Type B pancreatic cell (in vitro differentiated cells): ENCODE data around the gene MAML2. TPM values are rescaled to one million over a fixed set of nuclear protein-coding genes. Genes with fewer than 3 reads are reported as not detected.

Source experiments
- DNase-seq: peaks from one replicate; pipeline ENCODE4 v3.0.0; 2021; ENCODE audit warnings: mixed read lengths; ENCODE audit not compliant: unreplicated experiment; ENCODE audit errors: extremely low spot score
- H3K27ac Mint-ChIP-seq: 2 replicates; pipeline ENCODE4 v1.8.0; 2021; ENCODE audit warnings: mild to moderate bottlenecking, mixed read lengths
- H3K27me3 Mint-ChIP-seq: 2 replicates; pipeline ENCODE4 v1.8.0; 2021; ENCODE audit warnings: mixed read lengths
- H3K36me3 Mint-ChIP-seq: 2 replicates; pipeline ENCODE4 v1.8.0; 2021; ENCODE audit warnings: mixed read lengths
- H3K4me1 Mint-ChIP-seq: one replicate; pipeline ENCODE4 v1.8.0; 2021; ENCODE audit warnings: mixed read lengths; ENCODE audit not compliant: unreplicated experiment
- H3K4me3 Mint-ChIP-seq: 2 replicates; pipeline ENCODE4 v1.8.0; 2021; ENCODE audit warnings: mild to moderate bottlenecking, mixed read lengths
- H3K9me3 Mint-ChIP-seq: 2 replicates; pipeline ENCODE4 v1.8.0; 2021; ENCODE audit warnings: mixed read lengths
- total RNA-seq: library from RNA; stranded (reverse); gene quantifications from 2 replicates; pipeline ENCODE4 v1.2.1, GENCODE V29; 2021; ENCODE audit warnings: low replicate concordance
- TF ChIP-seq, protein P1 (sequence below): fragments of 200-600 bp; sonication (generic); conservative IDR thresholded peaks from 2 replicates; pipeline ENCODE4 v1.5.0; 2021; ENCODE audit warnings: antibody characterized with exemption, mild to moderate bottlenecking

Gene MAML2
- total RNA-seq, 1 donor from 2014 or later: 20.8 TPM

GRCh38 chr11:96167203-96167758, 175.7 kb downstream of the MAML2 start:
- H3K9me3 Mint-ChIP-seq: peaks cover 4% of the 10 kb centered on the region
- peak overlapping the region; percentile 38 for H3K4me3 Mint-ChIP-seq
- H3K4me1 Mint-ChIP-seq: peaks cover 45% of the 10 kb centered on the region
- peaks cover 14% of the 10 kb centered on the region for H3K36me3 Mint-ChIP-seq
- H3K27me3 Mint-ChIP-seq: no peaks in the 10 kb centered on the region
- TF ChIP-seq, protein P1, sequence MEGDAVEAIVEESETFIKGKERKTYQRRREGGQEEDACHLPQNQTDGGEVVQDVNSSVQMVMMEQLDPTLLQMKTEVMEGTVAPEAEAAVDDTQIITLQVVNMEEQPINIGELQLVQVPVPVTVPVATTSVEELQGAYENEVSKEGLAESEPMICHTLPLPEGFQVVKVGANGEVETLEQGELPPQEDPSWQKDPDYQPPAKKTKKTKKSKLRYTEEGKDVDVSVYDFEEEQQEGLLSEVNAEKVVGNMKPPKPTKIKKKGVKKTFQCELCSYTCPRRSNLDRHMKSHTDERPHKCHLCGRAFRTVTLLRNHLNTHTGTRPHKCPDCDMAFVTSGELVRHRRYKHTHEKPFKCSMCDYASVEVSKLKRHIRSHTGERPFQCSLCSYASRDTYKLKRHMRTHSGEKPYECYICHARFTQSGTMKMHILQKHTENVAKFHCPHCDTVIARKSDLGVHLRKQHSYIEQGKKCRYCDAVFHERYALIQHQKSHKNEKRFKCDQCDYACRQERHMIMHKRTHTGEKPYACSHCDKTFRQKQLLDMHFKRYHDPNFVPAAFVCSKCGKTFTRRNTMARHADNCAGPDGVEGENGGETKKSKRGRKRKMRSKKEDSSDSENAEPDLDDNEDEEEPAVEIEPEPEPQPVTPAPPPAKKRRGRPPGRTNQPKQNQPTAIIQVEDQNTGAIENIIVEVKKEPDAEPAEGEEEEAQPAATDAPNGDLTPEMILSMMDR: no peak
- H3K27ac Mint-ChIP-seq: peak overlapping the region; percentile 61
- DNase-seq: no peak

GRCh38 chr11:96162816-96163499, 180.0 kb downstream of the MAML2 start:
- no peak overlapping the region for H3K4me3 Mint-ChIP-seq

DNA sequence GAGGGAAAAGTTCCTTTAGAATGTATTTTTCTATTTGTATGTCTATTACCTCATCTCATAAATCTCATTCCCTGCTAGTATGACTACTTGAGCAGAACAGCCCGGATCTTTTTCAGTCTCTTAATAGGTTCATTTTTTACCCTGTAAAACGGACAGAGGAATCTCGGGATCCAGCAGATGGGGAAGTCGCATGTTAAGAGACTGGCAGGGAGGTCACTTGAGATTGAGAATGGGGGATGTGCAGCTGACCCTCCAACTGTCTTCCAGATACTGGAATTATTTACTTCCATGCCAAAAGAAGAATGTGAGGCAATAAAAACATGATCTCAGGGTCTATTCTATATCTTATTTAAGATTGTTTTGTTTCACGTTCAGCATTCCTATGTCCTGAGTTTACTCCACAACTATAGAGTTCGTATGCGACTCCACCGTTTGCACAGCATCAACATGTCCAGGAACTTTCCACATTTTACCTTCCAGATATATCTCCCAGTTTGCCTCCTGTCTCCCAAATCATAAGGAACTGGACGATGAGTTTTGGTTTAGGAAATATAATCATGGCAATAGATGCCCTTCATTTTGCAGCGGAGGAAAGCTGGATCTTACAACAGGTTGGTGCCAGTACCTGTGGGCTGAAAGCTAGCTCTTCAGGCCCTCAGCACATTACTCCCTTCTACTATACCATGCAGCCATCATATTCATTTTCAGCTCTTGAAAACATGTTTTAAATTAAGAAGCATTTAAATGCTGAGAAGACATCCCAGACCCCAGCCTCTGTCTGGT, 181.5 kb downstream of the MAML2 start:
- Mint-ChIP-seq H3K4me3 (peak overlapping the region; percentile 42), H3K36me3 (peaks cover 4% of the 10 kb centered on the region), H3K9me3 (no peaks in the 10 kb centered on the region), H3K4me1 (peaks cover 69% of the 10 kb centered on the region), H3K27me3 (no peaks in the 10 kb centered on the region), H3K27ac (peak overlapping the region; percentile 62)
- no peak for DNase-seq
- TF ChIP-seq, protein P1: no peak

More at GRCh38 chr11:96162816-96163499, 180.0 kb downstream of the MAML2 start:
- Mint-ChIP-seq H3K9me3 (no peaks in the 10 kb centered on the region), H3K27ac (no peak overlapping the region), H3K27me3 (no peaks in the 10 kb centered on the region), H3K36me3 (peaks cover 4% of the 10 kb centered on the region), H3K4me1 (peaks cover 71% of the 10 kb centered on the region)
- no peak for DNase-seq
- TF ChIP-seq, protein P1: no peak

DNA sequence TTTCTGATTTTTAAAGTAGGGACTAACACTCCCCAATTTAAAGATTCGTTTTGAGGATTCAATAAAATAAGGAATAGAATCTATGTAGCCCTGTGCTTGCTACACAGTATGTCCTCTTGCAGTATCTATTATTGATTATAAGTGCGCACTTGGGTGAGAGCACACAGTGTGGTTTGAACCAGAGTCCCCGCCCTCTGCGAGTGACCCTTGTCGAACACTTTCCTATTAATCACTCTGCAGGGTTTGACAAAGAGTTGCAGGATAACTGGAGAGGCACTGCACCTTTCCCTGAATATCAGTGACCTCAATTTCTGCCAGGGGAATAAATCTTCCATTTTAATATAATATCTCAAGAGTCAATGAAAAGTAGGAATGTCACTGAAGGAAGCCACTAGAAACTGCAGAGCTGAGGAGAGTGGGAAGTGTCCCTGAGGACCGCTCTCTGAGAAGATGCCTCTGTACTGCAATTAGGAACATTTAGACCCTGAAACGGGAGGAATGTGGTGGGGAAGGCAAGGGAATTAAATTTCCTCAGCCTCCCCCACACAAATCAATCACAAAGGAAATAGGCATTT, 182.2 kb downstream of the MAML2 start:
- Mint-ChIP-seq H3K36me3 (peaks cover 4% of the 10 kb centered on the region), H3K9me3 (no peaks in the 10 kb centered on the region), H3K27ac (peak overlapping the region; percentile 62), H3K4me1 (peaks cover 69% of the 10 kb centered on the region), H3K27me3 (no peaks in the 10 kb centered on the region), H3K4me3 (peak overlapping the region; percentile 42)
- no peak for DNase-seq
- TF ChIP-seq, protein P1: no peak

- Mint-ChIP-seq H3K27me3 (no peaks in the 10 kb centered on the region), H3K4me3 (no peak overlapping the region), H3K9me3 (no peaks in the 10 kb centered on the region), H3K4me1 (peaks cover 73% of the 10 kb centered on the region), H3K36me3 (peaks cover 4% of the 10 kb centered on the region), H3K27ac (peak overlapping the region; percentile 16)
- TF ChIP-seq, protein P1: no peak
- DNase-seq: no peak
Measured at GRCh38 chr11:96159968-96160367, 183.0 kb downstream of the MAML2 start.
